DOHH2 (cell line): ENCODE results near the gene PTPRCAP.

Source experiments
- CTCF ChIP-seq: fragments of 200-600 bp; sonication (generic); IDR thresholded peaks from one replicate; pipeline ENCODE4 v1.5.1; 2014; ENCODE audit warnings: antibody characterized with exemption, mild to moderate bottlenecking, low read depth, low read length; ENCODE audit not compliant: poor library complexity, severe bottlenecking
- EZH2phosphoT487 ChIP-seq: fragments of 200-600 bp; sonication (generic); IDR thresholded peaks from 2 replicates; pipeline ENCODE4 v1.6.1; 2017; ENCODE audit warnings: borderline replicate concordance, mild to moderate bottlenecking, antibody characterized with exemption, low read length, moderate library complexity, mixed read lengths

- no peak for TF ChIP-seq EZH2phosphoT487
- no peak for TF ChIP-seq CTCF
Measured at GRCh38 chr11:67440229-67441097, 3.0 kb upstream of the PTPRCAP start.
